Measurements from ENCODE around the gene SPINT3.

The SPINT3 gene

DNA sequence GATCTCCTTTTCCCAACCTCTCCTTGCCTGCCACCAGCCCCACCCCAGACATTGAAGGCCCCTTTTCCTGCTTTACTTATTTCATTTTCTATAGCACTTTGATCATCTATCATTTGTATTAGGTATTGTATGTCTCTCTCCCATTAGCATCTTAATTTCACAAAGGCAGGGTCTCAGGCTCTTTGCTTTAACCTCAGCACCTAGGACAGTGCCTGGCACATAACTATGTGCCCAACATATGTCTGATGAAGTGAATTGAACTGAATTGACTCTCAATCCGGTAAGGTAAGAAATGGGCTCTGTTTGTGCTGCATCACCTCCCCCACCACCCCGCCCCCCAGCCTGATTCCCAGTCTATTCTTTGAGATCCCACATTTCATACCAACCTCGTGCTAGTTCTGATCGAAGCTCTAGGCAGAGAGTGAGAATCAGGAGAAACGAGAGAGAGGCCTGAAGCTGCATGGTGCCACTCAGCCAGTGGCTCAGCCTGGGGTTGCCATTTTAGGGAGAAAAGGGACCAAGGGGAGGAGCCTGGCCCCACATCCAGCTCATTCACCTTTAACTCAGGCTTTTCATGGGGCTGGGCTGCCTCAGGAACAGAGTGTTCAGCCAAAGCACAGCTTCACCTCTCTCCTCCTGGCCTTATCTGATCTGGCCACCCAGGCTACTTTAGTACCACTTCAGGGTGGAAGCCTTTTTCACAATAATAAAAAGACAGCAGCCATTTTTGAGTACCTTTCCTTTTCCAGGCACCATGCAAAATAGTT is at the start of gene SPINT3:
Gene SPINT3 (minus strand): TSS at position 476 of the 767 bp plus-strand sequence. CDS start 14 bp downstream, at position 462.
- DNase-seq (ENCODE audit: low spot score) = no peak

- no peak for DNase-seq (ENCODE audit: low spot score)
These were observed 49.4 kb upstream of the SPINT3 start for GRCh38 chr20:45564760-45565276.

DNA sequence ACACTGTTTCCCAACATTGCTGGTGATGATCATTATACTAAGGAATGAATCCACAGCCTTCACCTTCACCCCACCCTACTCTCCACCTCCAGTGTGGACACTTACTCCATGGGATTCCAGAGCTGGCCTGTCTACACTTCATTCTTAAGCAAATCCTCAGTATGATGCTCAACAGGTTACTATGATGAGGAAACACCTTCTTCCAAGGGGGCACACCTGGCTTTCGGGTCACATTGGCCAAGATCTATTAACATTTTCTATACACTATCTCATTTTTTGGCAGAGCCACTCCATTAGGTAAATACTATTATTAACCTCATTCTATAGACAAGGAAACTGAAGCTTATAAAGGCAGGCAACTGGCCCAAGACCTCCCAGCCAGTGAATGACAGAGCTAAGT is 39.8 kb upstream of the SPINT3 start:
- DNase-seq (ENCODE audit: low spot score) = no peak

GRCh38 chr20:45552456-45552855 is 37.0 kb upstream of the SPINT3 start:
- DNase-seq (ENCODE audit: low spot score) = no peak

DNA sequence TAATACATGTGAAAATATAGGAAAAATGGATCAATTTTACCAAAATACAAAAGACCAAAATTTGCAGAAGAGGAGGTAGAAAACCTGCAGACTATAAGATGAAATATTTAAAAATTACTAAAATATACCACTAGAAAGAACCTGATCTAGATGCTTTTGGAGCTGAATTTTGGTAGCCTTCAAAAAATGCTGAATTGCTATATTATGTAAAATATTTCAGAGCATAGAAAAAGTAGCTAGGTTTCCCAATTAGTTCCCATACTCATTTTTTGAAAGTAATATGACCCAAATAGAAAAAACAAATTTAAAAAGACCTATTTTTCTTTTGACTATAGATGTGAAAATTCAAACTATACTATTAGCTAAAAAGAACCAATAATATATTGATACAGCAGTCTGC is 35.3 kb upstream of the SPINT3 start:
- no peak for DNase-seq (ENCODE audit: low spot score)

DNA sequence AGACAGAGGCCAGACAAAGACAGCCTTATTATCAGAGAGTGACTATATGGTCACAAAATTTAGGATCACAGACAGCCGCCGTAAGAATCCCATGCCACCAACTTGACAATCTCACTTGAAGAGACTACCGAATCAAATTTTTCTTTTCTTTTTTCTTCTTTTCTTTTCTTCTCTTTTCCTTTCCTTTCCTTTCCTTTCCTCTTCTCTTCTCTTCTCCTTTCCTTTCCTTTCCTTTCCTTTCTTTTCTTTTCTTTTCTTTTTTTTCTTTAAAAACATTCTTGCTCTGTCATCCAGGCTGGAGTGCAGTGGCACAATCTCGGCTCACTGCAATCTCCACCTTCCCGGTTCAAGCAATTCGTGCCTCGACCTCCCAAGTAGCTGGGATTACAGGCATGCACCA is 33.0 kb upstream of the SPINT3 start:
- no peak for DNase-seq (ENCODE audit: low spot score)

DNA sequence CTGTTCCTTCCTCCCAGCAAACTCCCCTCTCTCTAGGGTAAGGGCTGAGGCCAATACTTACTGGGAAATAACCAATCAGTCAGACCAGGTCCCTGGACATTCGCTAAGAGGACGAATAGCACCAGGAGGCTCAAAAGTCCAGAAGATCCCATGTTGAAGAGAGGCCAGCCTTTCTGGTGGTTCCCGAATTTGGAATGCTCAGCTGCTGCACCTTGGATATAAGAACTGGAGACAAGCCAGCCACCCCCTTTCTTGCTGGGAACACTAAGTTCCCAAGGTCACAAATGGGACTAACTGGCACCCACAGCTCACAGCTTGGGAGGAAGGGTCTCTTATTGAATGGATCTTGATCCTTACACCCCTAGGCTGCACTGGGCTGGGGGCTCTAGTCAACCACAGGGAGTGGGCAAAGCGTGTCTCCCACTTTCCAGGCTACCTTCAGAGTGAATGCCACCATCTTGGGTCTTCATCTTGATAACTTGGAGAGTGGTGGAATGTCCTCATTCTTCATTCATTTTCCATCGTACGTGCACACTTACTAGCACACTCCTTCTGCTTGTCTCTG is 31.9 kb upstream of the SPINT3 start, which contains the start of gene EPPIN:
Gene EPPIN (minus strand): TSS at position 196 of the 565 bp plus-strand sequence. CDS start 44 bp downstream, at position 152.
- DNase-seq (ENCODE audit: low spot score) = no peak

GRCh38 chr20:45545754-45546453 is 30.5 kb upstream of the SPINT3 start:
- no peak for DNase-seq (ENCODE audit: low spot score)

DNA sequence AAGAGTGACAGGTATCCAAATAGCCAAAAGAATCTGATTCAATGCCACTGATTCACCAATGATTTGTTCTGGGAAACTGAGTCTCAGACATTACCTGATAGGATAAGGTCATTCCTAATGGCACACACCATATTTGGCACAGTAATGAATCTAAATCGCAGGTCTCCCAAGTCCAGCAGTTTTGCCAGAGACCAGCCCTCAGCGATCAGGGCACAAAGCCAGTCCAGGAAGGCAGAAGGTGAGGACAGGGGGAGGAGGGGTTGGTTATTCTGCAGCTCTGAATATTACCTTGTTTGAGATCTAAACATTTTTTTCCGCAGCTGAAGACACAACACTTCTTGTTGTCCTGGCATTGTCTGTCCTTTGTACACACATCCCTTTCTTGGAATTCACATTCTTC is 29.9 kb upstream of the SPINT3 start:
- DNase-seq (ENCODE audit: low spot score) = no peak

- no peak for DNase-seq (ENCODE audit: low spot score)
These were observed 24.0 kb upstream of the SPINT3 start, which contains the start of gene WFDC6 for GRCh38 chr20:45539382-45539781. Gene WFDC6, minus strand, starts transcription at chr20:45539482. Its CDS starts 75 bp downstream, at chr20:45539407.

- no peak for DNase-seq (ENCODE audit: low spot score)
These were observed 22.9 kb upstream of the SPINT3 start for GRCh38 chr20:45538209-45538799.

DNA sequence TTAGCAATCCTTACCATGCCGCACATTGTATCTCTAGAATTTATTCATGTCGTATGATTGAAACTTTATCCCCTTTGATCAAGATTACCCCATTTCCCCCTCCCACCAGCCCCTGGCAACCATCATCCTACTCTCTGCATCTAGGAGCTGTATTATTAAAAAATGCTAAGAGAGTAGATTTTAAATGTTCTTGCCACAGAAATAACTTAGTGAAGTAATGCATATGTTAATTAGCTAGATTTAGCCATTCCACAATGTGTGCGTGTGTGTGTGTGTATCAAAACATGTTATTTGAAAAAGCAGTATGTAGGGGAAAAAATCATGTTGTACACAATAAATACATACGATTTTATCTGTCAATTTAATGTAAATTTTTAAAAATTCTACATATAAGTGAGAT is 11.9 kb upstream of the SPINT3 start:
- no peak for DNase-seq (ENCODE audit: low spot score)

DNA sequence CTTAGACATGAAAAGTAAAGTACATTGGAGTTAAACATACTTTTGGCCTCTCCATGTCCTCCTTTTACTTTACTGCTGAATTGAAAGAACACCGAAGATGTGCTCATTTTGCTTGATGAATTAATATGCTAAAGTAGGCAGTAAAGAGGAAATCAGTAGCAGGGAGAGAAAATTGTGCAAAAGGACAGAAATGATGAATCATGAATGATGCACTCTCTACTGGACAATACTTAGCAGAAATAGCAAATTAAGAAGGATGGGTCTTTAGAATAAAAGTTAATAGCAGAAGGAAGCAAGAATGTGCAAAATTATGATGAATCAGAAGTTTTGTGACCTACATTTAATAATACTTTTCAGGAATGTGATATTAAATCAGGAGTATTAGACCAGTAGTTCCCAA is 8.4 kb upstream of the SPINT3 start:
- no peak for DNase-seq (ENCODE audit: low spot score)

- DNase-seq (ENCODE audit: low spot score) = no peak
These were observed 2.9 kb upstream of the SPINT3 start for GRCh38 chr20:45518282-45518681.

- no peak for DNase-seq (ENCODE audit: low spot score)
These were observed 5.1 kb downstream of the SPINT3 start for GRCh38 chr20:45510242-45510862.

DNA sequence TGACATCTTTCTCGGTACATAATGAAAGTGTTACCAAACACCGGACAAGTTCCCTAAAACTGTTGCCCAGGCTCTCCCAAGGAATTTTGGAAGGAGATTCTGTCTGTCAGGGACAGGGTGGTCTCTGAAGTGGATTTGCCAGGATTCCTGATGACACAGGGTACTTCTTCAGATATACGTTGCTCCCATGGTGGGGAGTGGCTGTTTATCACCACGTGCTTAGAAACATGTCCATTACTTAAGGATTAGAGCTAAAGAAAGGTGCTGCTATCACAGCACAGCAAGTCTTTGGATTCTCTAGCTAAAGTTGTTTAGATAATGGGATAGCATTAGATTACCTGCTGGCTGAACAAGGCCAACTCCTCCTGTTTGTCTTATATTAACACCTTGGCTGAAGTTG is 6.3 kb downstream of the SPINT3 start:
- no peak for DNase-seq (ENCODE audit: low spot score)

DNA sequence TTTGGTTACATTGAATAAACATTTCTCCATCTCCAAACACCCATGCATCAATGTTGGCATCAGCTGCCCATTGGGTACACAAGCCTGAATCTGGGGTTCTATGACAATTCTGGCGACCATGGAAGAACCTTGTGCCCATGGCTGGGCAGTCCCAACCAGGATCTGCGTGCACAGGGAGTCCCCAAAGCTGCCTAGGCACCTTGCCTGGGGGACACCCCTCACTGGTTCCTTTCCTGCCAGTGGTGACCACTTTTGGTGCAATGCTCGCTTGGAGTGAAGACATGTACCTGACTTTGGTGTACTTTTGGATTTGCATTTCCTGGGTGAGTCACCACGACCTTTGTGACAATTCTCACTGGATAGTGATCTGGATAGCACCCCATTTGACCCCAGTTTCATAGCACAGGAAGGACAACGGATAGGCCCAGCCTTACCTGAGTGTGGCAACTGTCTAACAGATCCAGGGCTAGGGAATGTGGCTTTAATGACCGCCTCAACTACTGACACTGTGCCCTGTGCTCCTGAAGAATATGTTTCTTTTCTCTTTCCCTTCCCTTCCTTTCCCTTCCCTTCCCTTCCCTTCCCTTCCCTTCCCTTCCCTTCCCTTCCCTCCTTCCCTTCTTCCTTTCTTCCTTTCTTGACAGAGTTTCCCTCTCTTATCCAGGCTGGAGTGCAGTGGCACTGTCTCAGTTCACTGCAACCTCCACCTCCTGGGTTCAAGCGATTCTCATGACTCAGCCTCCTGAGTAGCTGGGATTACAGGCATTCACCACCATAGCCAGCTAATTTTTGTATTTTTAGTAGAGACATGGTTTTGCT is 7.1 kb downstream of the SPINT3 start:
- no peak for DNase-seq (ENCODE audit: low spot score)

DNA sequence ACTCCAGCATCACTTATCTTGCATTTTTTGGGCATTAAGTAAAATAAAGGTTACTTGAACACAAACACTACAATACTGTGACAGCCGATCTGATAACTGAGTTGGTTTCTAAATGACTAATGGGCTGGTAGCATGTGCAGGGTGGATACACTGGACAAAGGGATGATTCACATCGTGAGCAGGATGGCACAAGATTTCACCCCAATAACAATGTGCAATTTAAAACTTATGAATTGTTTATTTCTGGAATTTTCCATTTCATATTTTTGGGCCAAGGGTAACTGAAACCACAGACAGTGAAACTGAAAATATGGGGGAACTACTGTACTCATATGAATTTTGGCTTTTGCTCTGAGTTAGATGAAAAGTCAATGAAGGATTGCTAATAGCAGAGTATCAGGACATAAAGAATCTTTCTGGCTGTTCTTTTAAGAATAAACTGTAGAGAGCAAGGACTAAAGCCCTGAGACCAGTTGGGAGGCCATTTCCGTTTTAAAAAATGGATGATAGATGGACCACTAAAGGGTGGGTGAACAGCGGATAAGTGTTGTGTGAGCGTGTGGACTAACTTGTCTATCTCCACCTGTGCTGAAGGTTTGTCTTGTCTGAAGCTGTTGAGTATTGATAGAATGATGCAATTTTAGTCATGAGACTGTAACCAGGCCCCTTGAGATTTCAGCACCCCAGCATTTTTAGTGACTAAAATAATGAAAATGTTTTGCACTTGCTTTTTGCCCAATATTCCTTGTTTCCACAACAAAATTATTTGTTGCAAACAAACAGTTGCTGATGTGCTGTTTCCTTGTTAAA is 8.2 kb downstream of the SPINT3 start:
- no peak for DNase-seq (ENCODE audit: low spot score)

- no peak for DNase-seq (ENCODE audit: low spot score)
These were observed 9.0 kb downstream of the SPINT3 start for GRCh38 chr20:45506398-45506797.

- DNase-seq (ENCODE audit: low spot score) = no peak
These were observed 12.0 kb downstream of the SPINT3 start for GRCh38 chr20:45503403-45503802.
